HL-60 (cell line): ENCODE results near the gene DNMT1.

Experiments
- DNase-seq, 2 experiments: peaks; one replicate each; pipeline ENCODE4 v3.0.0-alpha.2; 2010 to 2020; ENCODE audit warnings: low read depth in 1 of 2, low spot score in 1 of 2
- H3K27ac ChIP-seq: fragments of 250-450 bp; sonication (Bioruptor Pico); replicated peaks from 2 replicates; pipeline ENCODE4 v1.5.1; 2020; ENCODE audit warnings: mild to moderate bottlenecking, moderate library complexity
- H3K27me3 ChIP-seq: fragments of 250-450 bp; sonication (Bioruptor Pico); 2 replicates; pipeline ENCODE4 v1.5.1; 2021; ENCODE audit warnings: mild to moderate bottlenecking, moderate library complexity; ENCODE audit not compliant: insufficient read depth, poor library complexity, severe bottlenecking
- H3K4me3 ChIP-seq: replicated peaks from 2 replicates; pipeline ENCODE4 v1.5.1; 2011; ENCODE audit warnings: mild to moderate bottlenecking, control low read depth, low read length; ENCODE audit not compliant: insufficient read depth
- CTCF ChIP-seq: IDR thresholded peaks from one replicate; pipeline ENCODE4 v1.5.1; 2011; ENCODE audit warnings: low read length, control low read depth, inconsistent platforms; ENCODE audit not compliant: insufficient read depth
- GABPA ChIP-seq: IDR thresholded peaks from 2 replicates; pipeline ENCODE4 v1.6.1; 2012; ENCODE audit warnings: low read depth
- POLR2AphosphoS5 ChIP-seq: IDR thresholded peaks from 2 replicates; pipeline ENCODE4 v1.6.1; 2012; ENCODE audit warnings: low read depth
- REST ChIP-seq: IDR thresholded peaks from 2 replicates; pipeline ENCODE4 v1.6.1; 2012; ENCODE audit warnings: low read depth; ENCODE audit not compliant: insufficient replicate concordance
- SPI1 ChIP-seq: IDR thresholded peaks from 2 replicates; pipeline ENCODE4 v1.6.1; 2012; ENCODE audit warnings: low read depth, mild to moderate bottlenecking, borderline replicate concordance

The DNMT1 gene

GRCh38 chr19:10159610-10160009 is 35.1 kb downstream of the DNMT1 start:
- no peak for DNase-seq
- TF ChIP-seq POLR2AphosphoS5: no peak
- no peak for TF ChIP-seq GABPA
- TF ChIP-seq SPI1: no peak
- no peak for TF ChIP-seq CTCF
- TF ChIP-seq REST: no peak

GRCh38 chr19:10158485-10158884 is 36.3 kb downstream of the DNMT1 start:
- no peak for DNase-seq
- Histone ChIP-seq H3K4me3 (no peak overlapping the region), H3K27me3 (no peaks in the 10 kb centered on the region), H3K27ac (no peak overlapping the region)
- TF ChIP-seq SPI1: no peak
- TF ChIP-seq CTCF: no peak
- TF ChIP-seq POLR2AphosphoS5: no peak
- no peak for TF ChIP-seq REST
- no peak for TF ChIP-seq GABPA

More at GRCh38 chr19:10159610-10160009, 35.1 kb downstream of the DNMT1 start:
- no peak overlapping the region for H3K4me3 ChIP-seq
- no peak overlapping the region for H3K27ac ChIP-seq
- H3K27me3 ChIP-seq: no peaks in the 10 kb centered on the region

GRCh38 chr19:10158071-10158470 is 36.7 kb downstream of the DNMT1 start:
- no peaks in the 10 kb centered on the region for H3K27me3 ChIP-seq
- no peak overlapping the region for H3K27ac ChIP-seq
- no peak for DNase-seq
- H3K4me3 ChIP-seq: no peak overlapping the region
- TF ChIP-seq GABPA (no peak), CTCF (no peak), REST (no peak), POLR2AphosphoS5 (no peak), SPI1 (no peak)
